B cell (primary cell): ENCODE data around the gene MARVELD1. TPM values are rescaled to one million over a fixed set of nuclear protein-coding genes. Genes with fewer than 3 reads are reported as not detected.

Experiments
- ATAC-seq: fragments of 200-7000 bp; cut with Tn5 transposase; one replicate; pipeline ENCODE4 v1.10.0; 2021; ENCODE audit warnings: low read depth, mild to moderate bottlenecking, moderate number of reproducible peaks, moderate library complexity
- CTCF ChIA-PET: fragments of 350-600 bp; sonication (Branson Sonifier 250); formaldehyde crosslinking; loops from one replicate; lab custom pipeline; 2021; ENCODE audit warnings: antibody characterized with exemption, inconsistent platforms; lab: Charles Lee
- POLR2A ChIA-PET: fragments of 350-600 bp; sonication (Branson Sonifier 250); formaldehyde crosslinking; loops from one replicate; lab custom pipeline; 2021; ENCODE audit warnings: antibody characterized with exemption; lab: Charles Lee
- DNase-seq: peaks from one replicate; pipeline ENCODE4 v3.0.0; 2013
- H2AFZ ChIP-seq: 2 replicates; pipeline ENCODE4 v1.6.1; 2012; ENCODE audit warnings: mild to moderate bottlenecking, low read depth, low read length; ENCODE audit not compliant: insufficient read depth, poor library complexity, severe bottlenecking
- H3K27ac ChIP-seq, 2 donors: 1 replicate in 1 of 2; 2 replicates in 1 of 2; pipeline ENCODE4 v1.5.1; 2012 to 2013; ENCODE audit warnings: low read length in 2 of 2, mild to moderate bottlenecking in 2 of 2, moderate library complexity in 1 of 2
- H3K27me3 ChIP-seq, 4 experiments: fragments of 200-600 bp in 1 of 4; sonication (generic) in 1 of 4; replicated peaks in 1 of 4; 1 replicate in 2 of 4; 2 replicates in 2 of 4; pipeline versions ENCODE4 v1.6.1 to v1.7.0; 2013 to 2016; ENCODE audit warnings: low read length in 3 of 4, mild to moderate bottlenecking in 2 of 4, mixed read lengths in 1 of 4, moderate library complexity in 1 of 4; ENCODE audit not compliant: insufficient read depth in 4 of 4, control insufficient read depth in 3 of 4; ENCODE audit errors: control extremely low read depth in 1 of 4
- H3K36me3 ChIP-seq, 2 experiments: replicated peaks in 1 of 2; 1 replicate in 1 of 2; 2 replicates in 1 of 2; pipeline versions ENCODE4 v1.6.1 to v1.7.1; 2013; ENCODE audit warnings: low read length in 1 of 2; ENCODE audit not compliant: insufficient read depth in 2 of 2, control insufficient read depth in 1 of 2; ENCODE audit errors: control extremely low read depth in 1 of 2, extremely low read depth in 1 of 2
- H3K4me1 ChIP-seq, 2 donors: fragments of 200-600 bp in 1 of 2; sonication (generic) in 1 of 2; 1 replicate in 1 of 2; 2 replicates in 1 of 2; pipeline versions ENCODE4 v1.5.1 to v1.6.1; 2013 to 2017; ENCODE audit warnings: low read length in 2 of 2; ENCODE audit not compliant: control insufficient read depth in 2 of 2, insufficient read depth in 2 of 2
- H3K4me2 ChIP-seq: replicated peaks from 2 replicates; pipeline ENCODE3; 2012; ENCODE audit warnings: mild to moderate bottlenecking, low read depth, low read length; ENCODE audit not compliant: poor library complexity, severe bottlenecking
- H3K4me3 ChIP-seq, 5 experiments: fragments of 200-600 bp in 1 of 5; sonication (generic) in 1 of 5; 1 replicate in 3 of 5; 2 replicates in 2 of 5; pipeline versions ENCODE4 v1.5.1 to v1.7.0; 2011 to 2016; ENCODE audit warnings: low read length in 4 of 5, mild to moderate bottlenecking in 4 of 5, low read depth in 2 of 5, control low read depth in 1 of 5, moderate library complexity in 1 of 5; ENCODE audit not compliant: insufficient read depth in 1 of 5; ENCODE audit errors: control extremely low read depth in 1 of 5, extremely low read depth in 1 of 5
- H3K79me2 ChIP-seq: fragments of 200-600 bp; sonication (generic); one replicate; pipeline ENCODE4 v1.6.0; 2016; ENCODE audit warnings: low read length; ENCODE audit not compliant: control insufficient read depth, insufficient read depth
- H3K9ac ChIP-seq: fragments of 200-600 bp; sonication (generic); 2 replicates; pipeline ENCODE4 v1.6.1; 2017; ENCODE audit warnings: mild to moderate bottlenecking, low read length, moderate library complexity
- H3K9me3 ChIP-seq, 3 donors: one replicate each; pipeline versions ENCODE4 v1.6.1 to v1.7.1; 2013; ENCODE audit warnings: low read length in 2 of 3; ENCODE audit not compliant: control insufficient read depth in 2 of 3, insufficient read depth in 1 of 3; ENCODE audit errors: control extremely low read depth in 1 of 3
- H4K20me1 ChIP-seq: 2 replicates; pipeline ENCODE4 v1.6.0; 2012; ENCODE audit warnings: mild to moderate bottlenecking, low read length; ENCODE audit not compliant: insufficient read depth, control insufficient read depth, poor library complexity, severe bottlenecking
- H3K27ac Mint-ChIP-seq: one replicate; pipeline ENCODE4 v1.8.0; 2021; ENCODE audit warnings: mixed read lengths
- H3K27me3 Mint-ChIP-seq: one replicate; pipeline ENCODE4 v1.8.0; 2021; ENCODE audit warnings: mixed read lengths
- H3K4me1 Mint-ChIP-seq: one replicate; pipeline ENCODE4 v1.8.0; 2021; ENCODE audit warnings: mixed read lengths
- H3K4me3 Mint-ChIP-seq: one replicate; pipeline ENCODE4 v1.8.0; 2021; ENCODE audit warnings: mixed read lengths
- H3K9me3 Mint-ChIP-seq: one replicate; pipeline ENCODE4 v1.8.0; 2022; ENCODE audit warnings: mixed read lengths; ENCODE audit not compliant: insufficient read depth
- CTCF ChIP-seq: fragments of 200-600 bp; IDR thresholded peaks from one replicate; pipeline ENCODE4 v1.8.0; 2022; ENCODE audit warnings: antibody characterized with exemption, mild to moderate bottlenecking
- EZH2 ChIP-seq: IDR thresholded peaks from 2 replicates; pipeline ENCODE4 v1.6.1; 2012; ENCODE audit warnings: borderline replicate concordance, low read depth, mild to moderate bottlenecking, moderate library complexity, low read length; ENCODE audit not compliant: insufficient read depth, poor library complexity, severe bottlenecking
- WGBS: methylation state at CpG from one replicate; pipeline ENCODE4 v1.1.5; 2013; ENCODE audit warnings: missing lambda C conversion rate; ENCODE audit not compliant: insufficient coverage; 5-methylcytosine and 5-hydroxymethylcytosine counted together
- intact Hi-C: fragments of 100-400 bp; cut with micrococcal nuclease; formaldehyde crosslinking; loops from one replicate; pipeline ENCODE4 v1.10.0; 2022
- polyA plus RNA-seq: library from polyadenylated mRNA; depleted of rRNA; stranded (reverse); fragments of >200 nt; gene quantifications from 2 replicates; pipeline ENCODE4 v1.2.3, GENCODE V29; 2012
- total RNA-seq, 2 donors: library from RNA; stranded (reverse); fragments of 120-200 nt in 1 of 2; gene quantifications; 1 replicate in 1 of 2; 2 replicates in 1 of 2; pipeline versions ENCODE4 v1.2.3 to v1.2.4, GENCODE V29; 2013 to 2022

The MARVELD1 gene
- total and polyA plus RNA-seq, 2 donors (not counting 1 experiment from before 2014, with no cell fraction given), result 0.45 to 0.54 TPM

- Mint-ChIP-seq H3K9me3 (no peaks in the 10 kb centered on the region), H3K4me1 (no peaks in the 10 kb centered on the region), H3K4me3 (no peak overlapping the region), H3K27ac (no peak overlapping the region), H3K27me3 (no peaks in the 10 kb centered on the region)
- H3K36me3 ChIP-seq, result peaks cover 0 to 89% of the 10 kb centered on the region in 2 experiments
- peaks cover 18% of the 10 kb centered on the region for H4K20me1 ChIP-seq
- no peak overlapping the region for H3K4me2 ChIP-seq
- no peak for DNase-seq
- WGBS, result no CpG with 5 or more reads among the region's 4 CpGs
- intact Hi-C loops, result no loop called here
- peaks cover 2% of the 10 kb centered on the region for H3K79me2 ChIP-seq
- ChIA-PET CTCF (no interaction called here), POLR2A (no interaction called here)
- no peak overlapping the region for H3K27ac ChIP-seq
- H2AFZ ChIP-seq, result no peak overlapping the region
- no peak overlapping the region for H3K9ac ChIP-seq
- no peak for ATAC-seq
- H3K9me3 ChIP-seq, result no peaks in the 10 kb centered on the region
- H3K4me3 ChIP-seq, result no peak overlapping the region
- H3K4me1 ChIP-seq, result no peaks in the 10 kb centered on the region
- H3K27me3 ChIP-seq, result no peaks in the 10 kb centered on the region
- no peak for TF ChIP-seq CTCF
- no peak for TF ChIP-seq EZH2
Measured at GRCh38 chr10:97754726-97755125, 41.2 kb downstream of the MARVELD1 start.

GRCh38 chr10:97755718-97756117, 42.2 kb downstream of the MARVELD1 start:
- no peaks in the 10 kb centered on the region for H3K4me1 ChIP-seq
- CTCF ChIA-PET, result interaction anchor here (0.8 kb wide), 1 partner anchor 10 kb away, joined by 3 read pairs; no protein-coding TSS in a partner anchor
- peaks cover 13% of the 10 kb centered on the region for H4K20me1 ChIP-seq
- H3K79me2 ChIP-seq, result peaks cover 2% of the 10 kb centered on the region
- H3K4me3 Mint-ChIP-seq, result no peak overlapping the region
- H3K4me3 ChIP-seq, result no peak overlapping the region
- POLR2A ChIA-PET, result no interaction called here
- no peaks in the 10 kb centered on the region for H3K9me3 Mint-ChIP-seq
- H3K4me1 Mint-ChIP-seq, result no peaks in the 10 kb centered on the region
- H2AFZ ChIP-seq, result no peak overlapping the region
- WGBS, result 95% methylated on average over 6 of the region's 6 CpGs
- no peak overlapping the region for H3K27ac Mint-ChIP-seq
- H3K27me3 Mint-ChIP-seq, result no peaks in the 10 kb centered on the region
- no peak for DNase-seq
- intact Hi-C loops, result no loop called here
- ATAC-seq, result no peak
- no peaks in the 10 kb centered on the region for H3K27me3 ChIP-seq
- H3K9ac ChIP-seq, result no peak overlapping the region
- H3K4me2 ChIP-seq, result no peak overlapping the region
- H3K36me3 ChIP-seq, result peaks cover 0 to 89% of the 10 kb centered on the region in 2 experiments
- TF ChIP-seq CTCF, result no peak
- TF ChIP-seq EZH2, result no peak
- no peaks in the 10 kb centered on the region for H3K9me3 ChIP-seq
- H3K27ac ChIP-seq, result no peak overlapping the region
